Panc1 (cell line): ENCODE data around the gene PCYT1B.

ENCODE experiments used
- CTCF ChIP-seq: fragments of 450-650 bp; IDR thresholded peaks from 2 replicates; pipeline ENCODE4 v1.5.1; 2017; ENCODE audit warnings: mild to moderate bottlenecking
- POLR2AphosphoS5 ChIP-seq: IDR thresholded peaks from 2 replicates; pipeline ENCODE4 v1.6.1; 2012; ENCODE audit warnings: mild to moderate bottlenecking, low read depth, low read length, moderate library complexity
- REST ChIP-seq, 2 experiments: IDR thresholded peaks; 2 replicates each; pipeline ENCODE4 v1.6.1; 2011 to 2012; ENCODE audit warnings: low read depth in 2 of 2, control low read depth in 1 of 2, low read length in 1 of 2, mild to moderate bottlenecking in 1 of 2, moderate library complexity in 1 of 2; ENCODE audit not compliant: insufficient read depth in 1 of 2

- TF ChIP-seq CTCF, result no peak
- no peak for TF ChIP-seq POLR2AphosphoS5
- TF ChIP-seq REST (IDR thresholded peaks at IDR 0.05; ENCODE audit: insufficient read depth in 1 of 2, low read depth in 2 of 2, low read length in 1 of 2), result no peak
These were observed 14.1 kb upstream of the PCYT1B start for GRCh38 chrX:24661292-24661691.
